NT2/D1 (cell line): ENCODE results near the gene GPC6.

ENCODE experiments used
- SUZ12 ChIP-seq: IDR thresholded peaks from 2 replicates; pipeline ENCODE4 v1.6.1; 2011; ENCODE audit not compliant: insufficient read length, insufficient read depth; ENCODE audit errors: extremely low read depth
- ZNF274 ChIP-seq: IDR thresholded peaks from 2 replicates; pipeline ENCODE4 v1.6.1; 2011; ENCODE audit warnings: mild to moderate bottlenecking, low read depth, low read length

DNA sequence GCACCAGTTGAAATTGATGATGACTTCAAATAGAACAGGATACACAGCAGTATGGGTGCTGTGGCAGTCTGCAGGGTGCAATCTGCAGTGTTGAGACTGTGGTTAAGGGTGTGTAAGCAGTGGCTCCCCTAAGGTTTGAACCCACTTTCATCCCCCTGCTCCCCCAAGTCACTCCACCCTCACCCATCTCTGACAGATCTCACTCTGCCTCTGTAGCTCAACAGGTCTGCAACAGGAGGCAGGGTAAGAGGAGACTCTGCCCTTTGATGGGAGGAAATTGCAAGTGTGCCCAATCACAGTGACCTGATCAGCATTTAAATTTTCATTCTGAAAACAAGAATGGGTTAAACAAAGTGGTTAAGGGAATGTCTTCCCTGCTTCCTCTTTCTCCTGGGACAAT, 1160.4 kb downstream of the GPC6 start:
- TF ChIP-seq ZNF274 (no peak), SUZ12 (no peak)
